Ovary (tissue), 9 donors: ENCODE results near the gene CCDC63. TPM values are rescaled to one million over a fixed set of nuclear protein-coding genes. Genes with fewer than 3 reads are reported as not detected.

Source experiments
- DNase-seq, 5 donors: peaks; one replicate each; pipeline ENCODE4 v3.0.0-alpha.2; 2019 to 2020
- H3K27ac ChIP-seq, 2 donors: fragments of 200-600 bp; one replicate each; pipeline versions ENCODE4 v1.5.1 to v1.8.0; 2019 to 2022
- H3K27me3 ChIP-seq: fragments of 200-600 bp; one replicate; pipeline ENCODE4 v1.8.0; 2022
- H3K36me3 ChIP-seq: fragments of 200-600 bp; sonication (generic); one replicate; pipeline ENCODE4 v1.5.1; 2019
- H3K4me1 ChIP-seq: one replicate; pipeline ENCODE4 v1.8.1; 2013; ENCODE audit warnings: mild to moderate bottlenecking, moderate library complexity; ENCODE audit not compliant: insufficient read depth
- H3K4me3 ChIP-seq: fragments of 200-600 bp; sonication (generic); one replicate; pipeline ENCODE4 v1.5.1; 2017
- H3K9me3 ChIP-seq, 2 donors: fragments of 200-600 bp in 1 of 2; sonication (generic) in 1 of 2; one replicate each; pipeline versions ENCODE4 v1.5.1 to v1.8.1; 2013 to 2019; ENCODE audit warnings: mild to moderate bottlenecking in 1 of 2, moderate library complexity in 1 of 2
- CTCF ChIP-seq, 3 donors: fragments of 450-650 bp in 2 of 3; fragments of 200-600 bp in 1 of 3; IDR thresholded peaks; one replicate each; pipeline versions ENCODE4 v1.5.1 to v1.8.0; 2016 to 2022; ENCODE audit warnings: antibody characterized with exemption in 3 of 3, mild to moderate bottlenecking in 1 of 3
- EP300 ChIP-seq: sonication (generic); formaldehyde crosslinking; IDR thresholded peaks from one replicate; pipeline ENCODE4 v1.6.1; 2017; ENCODE audit warnings: antibody characterized with exemption
- POLR2A ChIP-seq: fragments of 450-650 bp; IDR thresholded peaks from one replicate; pipeline ENCODE4 v1.6.1; 2017; ENCODE audit warnings: antibody characterized with exemption, mild to moderate bottlenecking, moderate library complexity
- WGBS, 3 donors: extraction: QIAGEN DNeasy Blood & Tissue Kit in 1 of 3; methylation state at CpG; one replicate each; pipeline versions ENCODE4 v1.1.5 to v1.1.7; 2013 to 2017; 5-methylcytosine and 5-hydroxymethylcytosine counted together
- intact Hi-C, 4 donors: fragments of 100-400 bp; cut with DNase I; formaldehyde crosslinking; loops; one replicate each; pipeline versions ENCODE4 v1.11.0 to v1.15.1; 2022 to 2023
- polyA plus RNA-seq, 2 donors: library from polyadenylated mRNA; stranded (reverse); fragments of 200-250 nt in 1 of 2; fragments of 350-450 nt in 1 of 2; fragmentation: Illumina TruSeq in 1 of 2; extraction: RNeasy Lipid Tissue Mini Kit (QIAGEN cat#74804) in 1 of 2; gene quantifications; one replicate each; pipeline ENCODE4 v1.2.3, GENCODE V29; 2013 to 2014
- total RNA-seq, 7 donors: library from RNA; depleted of rRNA in 2 of 7; stranded (reverse); fragments of >200 nt in 2 of 7; fragmentation: NEBNext Ultra II Directional in 3 of 7; extraction: Animal tissue kit (Norgen Biotek cat#: 25700) in 3 of 7; gene quantifications; one replicate each; pipeline versions ENCODE4 v1.1.0 to v1.2.4, GENCODE V29; 2016 to 2023
- donor health status: DM: no; HTN: no; CAD: no; lungs with moderate emphysema.
- donor health status: DM: no; HTN: no; CAD: no.
- donor health status: Bipolar disorder and iron deficiency.
- donor health status: DM: yes; HTN: yes; CAD: no.
- donor health status: DM: no; HTN: no; CAD: no.
- donor health status: DM: yes; HTN: yes; CAD: no.

The CCDC63 gene
- total and polyA plus RNA-seq, 9 donors: not detected

GRCh38 chr12:110917961-110918360 lies 71.2 kb downstream of the CCDC63 start:
- DNase-seq: no peak

GRCh38 chr12:110919720-110920119 lies 72.9 kb downstream of the CCDC63 start:
- Histone ChIP-seq H3K4me1 (no peaks in the 10 kb centered on the region), H3K9me3 (no peaks in the 10 kb centered on the region), H3K36me3 (no peaks in the 10 kb centered on the region), H3K27ac (no peak overlapping the region), H3K27me3 (no peaks in the 10 kb centered on the region), H3K4me3 (no peak overlapping the region)
- WGBS, 3 donors: 89 to 90% (median 89%) methylated on average over 5 of the region's 5 CpGs
- TF ChIP-seq CTCF (IDR thresholded peaks at IDR 0.05): no peak
- no peak for TF ChIP-seq EP300
- no peak for TF ChIP-seq POLR2A
- no peak for DNase-seq
- intact Hi-C loops: no loop called here

More at GRCh38 chr12:110917961-110918360, 71.2 kb downstream of the CCDC63 start:
- no peak overlapping the region for H3K4me3 ChIP-seq
- 59 to 70% (median 68%) methylated on average over 7 of the region's 7 CpGs for WGBS, 3 donors
- no peaks in the 10 kb centered on the region for H3K4me1 ChIP-seq
- no peak for TF ChIP-seq CTCF (IDR thresholded peaks at IDR 0.05)
- no peak for TF ChIP-seq POLR2A
- no peak for TF ChIP-seq EP300
- no peak overlapping the region for H3K27ac ChIP-seq
- no peaks in the 10 kb centered on the region for H3K9me3 ChIP-seq
- H3K36me3 ChIP-seq: no peaks in the 10 kb centered on the region
- intact Hi-C loops: no loop called here
- no peaks in the 10 kb centered on the region for H3K27me3 ChIP-seq

- Histone ChIP-seq H3K9me3 (no peaks in the 10 kb centered on the region), H3K27me3 (no peaks in the 10 kb centered on the region), H3K36me3 (no peaks in the 10 kb centered on the region), H3K4me1 (no peaks in the 10 kb centered on the region), H3K4me3 (no peak within 1 kb of the TSS), H3K27ac (no peak within 1 kb of the TSS)
- WGBS, 3 donors: 73 to 76% (median 73%) methylated on average over 22 of the region's 22 CpGs
- no peak for DNase-seq
- TF ChIP-seq EP300 (no peak), CTCF (IDR thresholded peaks at IDR 0.05) (no peak), POLR2A (no peak)
- intact Hi-C loops: no loop called here
Observed at GRCh38 chr12:110920324-110920910, 73.6 kb downstream of the CCDC63 start, which contains the start of gene MYL2. TSS of gene MYL2 (minus strand) at chr12:110920579. CDS start at chr12:110920529, 50 bp downstream.

GRCh38 chr12:110921262-110921661 lies 74.5 kb downstream of the CCDC63 start:
- H3K9me3 ChIP-seq: no peaks in the 10 kb centered on the region
- H3K27me3 ChIP-seq: no peaks in the 10 kb centered on the region
- no peaks in the 10 kb centered on the region for H3K4me1 ChIP-seq
- H3K27ac ChIP-seq: no peak overlapping the region
- TF ChIP-seq POLR2A: no peak
- TF ChIP-seq EP300: no peak
- no peak for TF ChIP-seq CTCF (IDR thresholded peaks at IDR 0.05)
- H3K4me3 ChIP-seq: no peak overlapping the region
- DNase-seq: no peak
- no peaks in the 10 kb centered on the region for H3K36me3 ChIP-seq
- intact Hi-C loops: no loop called here
- WGBS, 3 donors: 76 to 79% (median 77%) methylated on average over 10 of the region's 10 CpGs
